Right lobe of liver (tissue), 4 donors: Measurements from ENCODE around the gene DBH.

Source experiments
- CTCF ChIP-seq, 4 donors: fragments of 200-600 bp in 3 of 4; fragments of 450-650 bp in 1 of 4; IDR thresholded peaks; one replicate each; pipeline versions ENCODE4 v1.5.1 to v1.8.0; 2016 to 2022; ENCODE audit warnings: antibody characterized with exemption in 4 of 4, mild to moderate bottlenecking in 2 of 4
- POLR2A ChIP-seq: fragments of 450-650 bp; IDR thresholded peaks from one replicate; pipeline ENCODE4 v1.6.1; 2017; ENCODE audit warnings: antibody characterized with exemption, mild to moderate bottlenecking
- donor health status: DM: no; HTN: no; CAD: no.
- donor health status: DM: no; HTN: no; CAD: no.
- donor health status: DM: no; HTN: yes; CAD: no.

DNA sequence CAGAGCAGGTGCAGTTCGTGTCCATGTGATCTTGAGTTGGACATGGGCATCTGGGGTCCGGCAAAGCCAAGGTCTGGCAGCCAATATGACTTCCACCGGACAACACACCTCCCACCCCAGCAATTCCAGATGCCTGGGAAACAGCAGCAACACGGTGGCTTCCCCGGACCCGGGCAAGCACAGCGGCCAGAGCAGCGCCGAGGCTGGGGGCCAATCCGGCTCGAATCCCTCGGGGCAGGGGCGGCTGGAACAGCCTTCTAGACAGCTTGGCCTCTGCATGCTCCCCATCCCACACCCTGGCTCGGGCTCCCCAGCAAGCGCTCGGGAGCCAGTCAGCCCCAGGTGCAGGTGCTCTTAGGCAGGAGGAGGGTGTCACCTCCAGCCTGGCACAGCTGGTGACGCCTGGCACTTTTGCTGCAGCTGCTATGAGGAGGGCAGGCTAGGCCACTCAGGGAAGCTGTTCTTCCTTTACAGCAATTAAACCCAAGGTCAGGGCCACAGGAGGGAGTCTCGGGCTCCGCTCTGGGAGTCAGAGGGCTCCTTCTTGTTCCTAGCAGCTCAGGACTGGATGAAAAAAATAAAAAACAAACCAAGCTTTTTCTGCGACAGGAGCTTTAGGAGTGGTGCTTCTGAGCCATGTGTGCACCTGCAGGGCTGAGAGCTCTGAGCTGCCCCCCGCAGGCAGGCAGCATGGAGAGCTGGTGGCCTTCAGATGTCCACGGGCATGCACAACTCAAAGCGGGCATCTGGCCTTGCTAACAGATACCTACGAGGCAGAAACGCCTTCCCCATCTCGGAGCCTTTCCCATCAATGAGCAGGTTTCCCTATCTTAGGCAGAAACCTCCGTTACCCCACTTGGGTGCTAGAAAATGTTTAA, 28.2 kb downstream of the DBH start:
- no peak for TF ChIP-seq CTCF (IDR thresholded peaks at IDR 0.05)
- TF ChIP-seq POLR2A, result no peak
